ENCODE results near the gene LYRM4.

DNA sequence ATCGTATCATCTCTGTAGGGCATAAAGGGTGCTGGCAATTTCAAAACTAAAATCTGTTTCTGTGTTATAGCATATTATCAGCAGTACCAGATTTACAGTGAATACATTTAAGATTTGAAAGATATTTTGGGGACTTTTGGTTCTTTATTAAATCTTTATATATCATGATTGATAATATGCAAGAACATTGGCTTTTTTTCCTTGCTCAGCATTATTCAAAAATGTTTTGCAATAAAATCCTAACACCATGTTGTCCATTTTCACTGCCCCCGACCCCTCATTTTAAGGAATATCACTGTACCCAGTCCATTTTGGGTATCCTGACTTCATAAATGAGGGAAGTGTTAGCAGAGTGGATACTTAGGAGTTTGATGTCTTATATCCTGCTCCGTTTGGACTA is 16.8 kb upstream of the LYRM4 start:
- TF ChIP-seq POLR2A (IDR thresholded peaks at IDR 0.05), result no peak
- no peak for TF ChIP-seq CTCF (IDR thresholded peaks at IDR 0.05)

All from esophagus squamous epithelium (tissue), 4 donors.